GM15510 (cell line): ENCODE measurements around the gene DNPEP.

ENCODE experiments used
- POLR2A ChIP-seq: IDR thresholded peaks from 3 replicates; pipeline ENCODE4 v1.6.1; 2011; ENCODE audit warnings: borderline replicate concordance; ENCODE audit not compliant: insufficient read length; ENCODE audit errors: extremely low read depth

Gene DNPEP

DNA sequence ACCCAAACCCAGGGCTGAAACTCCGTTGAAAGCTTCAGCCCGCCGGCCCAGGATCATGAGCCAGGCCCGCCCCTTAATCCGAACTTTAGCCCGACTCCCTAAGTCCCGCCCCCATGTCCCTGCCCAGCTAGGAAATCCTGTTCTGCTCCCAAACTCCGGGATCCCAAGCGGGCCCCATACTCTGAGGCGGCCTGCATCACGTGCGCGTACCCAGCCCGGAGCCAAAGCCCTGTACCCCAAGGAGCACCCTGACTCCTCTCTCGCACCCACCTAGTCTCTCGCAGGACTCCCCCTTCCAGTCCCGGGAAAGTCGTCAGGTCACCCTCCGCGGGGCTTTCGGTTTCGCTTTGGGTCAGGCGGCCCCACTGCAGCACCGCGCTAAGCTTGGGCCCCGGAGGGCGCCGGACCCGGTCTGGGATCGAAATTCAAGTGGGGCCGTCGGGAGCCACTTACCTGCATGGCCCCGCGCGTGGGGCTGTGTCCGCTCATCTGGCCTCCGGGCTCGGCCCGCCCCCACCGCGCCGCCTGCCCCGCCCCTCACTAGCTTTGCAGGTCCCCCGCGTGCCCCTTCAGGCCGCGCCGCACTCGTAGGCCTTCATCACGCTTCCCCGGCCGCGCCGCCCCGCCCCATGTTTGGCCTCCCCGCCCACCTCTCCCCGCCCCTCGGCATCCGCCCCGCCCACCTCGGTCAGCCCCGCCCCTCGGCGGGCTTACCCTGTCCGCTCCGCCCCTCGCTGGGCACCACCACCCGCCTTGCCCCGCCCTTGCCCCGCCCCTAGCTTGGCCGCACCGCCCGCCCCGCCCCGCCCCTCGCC lies at the start of gene DNPEP:
DNPEP (minus strand) TSS at position 607 of the 815 bp plus-strand sequence; CDS start at position 489, 118 bp downstream.
- TF ChIP-seq POLR2A, result peak; percentile 50

DNA sequence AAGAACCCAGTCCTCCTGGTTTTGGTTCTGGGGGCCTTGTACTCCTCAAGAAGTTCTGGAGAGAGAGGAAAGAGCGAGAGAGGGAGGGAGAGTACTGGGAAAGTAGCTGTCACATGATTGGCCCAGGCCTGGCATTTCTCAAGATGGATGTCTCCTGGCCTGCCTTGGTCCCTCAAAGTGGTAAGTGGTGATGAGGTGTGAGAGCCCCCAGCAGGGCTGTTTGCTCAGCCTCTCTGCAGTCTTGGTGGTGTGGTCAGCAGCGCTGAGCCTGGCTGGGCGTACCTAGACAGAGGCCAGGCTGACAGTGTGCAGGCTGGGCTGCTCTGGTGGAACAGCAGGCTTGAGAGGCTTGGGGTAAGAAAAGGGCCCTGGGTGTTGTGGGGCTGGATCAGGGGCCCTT lies 49.4 kb upstream of the DNPEP start:
- no peak for TF ChIP-seq POLR2A

DNA sequence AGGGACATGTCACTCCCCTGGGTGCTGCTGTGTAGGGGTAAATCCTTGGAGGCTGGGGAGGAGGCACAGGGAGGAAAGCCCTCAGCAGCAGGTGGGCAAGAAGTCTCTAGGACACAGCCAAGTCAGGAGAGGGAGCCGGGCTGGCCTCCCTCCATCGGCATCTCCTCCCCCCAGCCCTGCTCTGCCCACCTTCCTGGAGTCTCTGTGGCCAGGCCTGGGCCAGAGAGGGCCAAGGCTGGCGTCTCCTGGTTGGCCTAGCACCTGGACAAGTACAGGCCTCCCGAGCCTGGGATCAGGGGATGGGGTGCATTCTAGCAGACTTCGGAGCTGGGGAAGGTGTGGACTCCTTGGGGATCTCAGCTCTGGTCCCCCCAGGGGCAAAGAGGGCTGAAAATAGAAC lies 48.8 kb upstream of the DNPEP start:
- no peak for TF ChIP-seq POLR2A

DNA sequence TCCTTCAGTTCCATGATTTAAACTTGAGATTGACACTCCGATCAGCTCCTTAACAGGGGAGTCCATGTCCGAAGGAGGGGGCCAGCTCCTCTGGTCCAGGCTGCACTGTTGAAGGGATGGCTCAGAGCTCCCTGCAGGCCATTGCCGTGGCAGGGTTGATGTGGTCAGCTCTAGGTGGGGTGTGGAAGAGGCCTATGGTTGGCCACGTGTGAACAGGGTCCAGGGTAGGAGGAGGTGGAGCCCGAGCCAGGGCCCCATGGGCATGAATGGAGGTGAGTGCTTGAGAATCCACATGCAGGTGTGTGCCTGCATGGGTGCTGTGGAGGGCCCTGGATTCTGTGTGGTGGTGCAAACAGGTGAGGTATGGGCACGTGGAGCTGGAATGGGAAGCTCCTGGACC lies 48.0 kb upstream of the DNPEP start:
- no peak for TF ChIP-seq POLR2A

DNA sequence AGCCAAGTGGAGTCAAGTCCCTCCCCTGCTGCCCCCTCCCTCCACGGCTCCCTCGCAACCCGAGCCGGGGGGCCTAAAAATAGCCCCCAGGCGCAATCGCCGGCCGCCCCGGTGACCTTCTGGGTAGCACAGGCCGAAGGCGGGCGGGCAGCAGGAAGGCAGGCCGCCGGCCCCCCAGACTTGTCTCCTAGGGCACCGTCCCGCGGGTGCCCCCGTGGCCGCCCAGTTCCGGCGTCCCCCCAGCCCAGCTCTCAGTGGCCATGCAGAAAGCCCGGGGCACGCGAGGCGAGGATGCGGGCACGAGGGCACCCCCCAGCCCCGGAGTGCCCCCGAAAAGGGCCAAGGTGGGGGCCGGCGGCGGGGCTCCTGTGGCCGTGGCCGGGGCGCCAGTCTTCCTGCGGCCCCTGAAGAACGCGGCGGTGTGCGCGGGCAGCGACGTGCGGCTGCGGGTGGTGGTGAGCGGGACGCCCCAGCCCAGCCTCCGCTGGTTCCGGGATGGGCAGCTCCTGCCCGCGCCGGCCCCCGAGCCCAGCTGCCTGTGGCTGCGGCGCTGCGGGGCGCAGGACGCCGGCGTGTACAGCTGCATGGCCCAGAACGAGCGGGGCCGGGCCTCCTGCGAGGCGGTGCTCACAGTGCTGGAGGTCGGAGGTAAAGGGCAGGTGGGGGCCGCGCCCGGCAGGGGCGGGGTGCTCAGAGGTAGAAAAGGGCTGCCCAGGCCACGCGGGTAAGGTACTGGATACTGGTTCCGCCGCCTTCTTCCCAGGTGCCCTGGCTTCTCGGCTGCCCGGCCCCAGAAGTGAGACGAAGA lies 47.2 kb upstream of the DNPEP start, which contains the start of gene SPEG:
SPEG (plus strand) TSS at position 126 of the 808 bp plus-strand sequence; CDS start at position 261, 135 bp downstream.
- no peak for TF ChIP-seq POLR2A

DNA sequence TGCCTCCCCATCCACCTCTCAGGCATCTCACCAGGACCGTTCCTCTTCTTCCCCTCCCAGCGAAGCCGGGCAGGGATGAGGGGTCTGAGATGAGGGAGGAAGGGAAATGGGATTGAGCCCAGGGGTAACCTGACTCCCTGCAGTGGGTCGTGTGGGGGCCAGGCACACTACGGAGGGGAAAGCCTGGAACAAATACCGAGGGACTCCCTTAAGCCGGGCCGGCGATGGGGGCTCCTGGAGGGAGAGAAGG lies 46.7 kb upstream of the DNPEP start:
- no peak for TF ChIP-seq POLR2A

DNA sequence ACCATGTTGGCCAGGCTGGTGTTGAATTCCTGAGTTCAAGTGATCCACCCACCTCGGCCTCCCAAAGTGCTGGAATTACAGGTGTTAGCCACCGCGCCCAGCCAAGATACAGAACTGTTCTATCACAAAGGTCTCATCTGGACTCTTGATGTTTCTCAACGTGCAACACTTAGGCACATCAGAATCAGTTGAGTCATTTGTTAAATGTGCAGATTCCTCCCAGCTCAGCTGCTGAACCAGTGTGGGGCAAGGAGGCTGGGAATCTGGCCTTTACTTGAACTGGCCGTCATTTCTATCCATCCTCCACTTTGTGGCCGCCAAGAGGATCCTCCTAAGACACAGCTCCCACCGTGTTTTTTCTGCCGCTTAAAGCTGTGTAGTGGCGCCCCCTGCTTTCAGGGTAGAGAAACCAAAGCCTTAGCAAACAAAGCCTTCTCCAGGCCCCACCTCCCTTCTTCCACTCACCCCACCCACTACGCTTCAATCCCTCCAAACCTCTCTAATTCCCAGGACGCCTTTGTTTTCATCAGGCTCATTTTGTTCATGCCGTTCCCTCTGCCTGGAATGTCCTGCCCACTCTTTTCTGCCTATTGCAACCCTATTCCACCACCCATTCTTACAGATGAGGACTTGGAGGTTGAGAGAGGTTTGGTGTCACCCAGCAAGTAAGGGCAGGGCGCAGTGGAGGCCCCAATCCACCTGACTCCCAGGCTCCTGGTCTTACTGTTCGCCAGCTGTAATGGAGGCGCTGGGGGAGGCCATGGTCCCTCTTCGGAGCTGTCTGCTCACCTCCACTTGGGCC lies 46.2 kb upstream of the DNPEP start:
- no peak for TF ChIP-seq POLR2A

DNA sequence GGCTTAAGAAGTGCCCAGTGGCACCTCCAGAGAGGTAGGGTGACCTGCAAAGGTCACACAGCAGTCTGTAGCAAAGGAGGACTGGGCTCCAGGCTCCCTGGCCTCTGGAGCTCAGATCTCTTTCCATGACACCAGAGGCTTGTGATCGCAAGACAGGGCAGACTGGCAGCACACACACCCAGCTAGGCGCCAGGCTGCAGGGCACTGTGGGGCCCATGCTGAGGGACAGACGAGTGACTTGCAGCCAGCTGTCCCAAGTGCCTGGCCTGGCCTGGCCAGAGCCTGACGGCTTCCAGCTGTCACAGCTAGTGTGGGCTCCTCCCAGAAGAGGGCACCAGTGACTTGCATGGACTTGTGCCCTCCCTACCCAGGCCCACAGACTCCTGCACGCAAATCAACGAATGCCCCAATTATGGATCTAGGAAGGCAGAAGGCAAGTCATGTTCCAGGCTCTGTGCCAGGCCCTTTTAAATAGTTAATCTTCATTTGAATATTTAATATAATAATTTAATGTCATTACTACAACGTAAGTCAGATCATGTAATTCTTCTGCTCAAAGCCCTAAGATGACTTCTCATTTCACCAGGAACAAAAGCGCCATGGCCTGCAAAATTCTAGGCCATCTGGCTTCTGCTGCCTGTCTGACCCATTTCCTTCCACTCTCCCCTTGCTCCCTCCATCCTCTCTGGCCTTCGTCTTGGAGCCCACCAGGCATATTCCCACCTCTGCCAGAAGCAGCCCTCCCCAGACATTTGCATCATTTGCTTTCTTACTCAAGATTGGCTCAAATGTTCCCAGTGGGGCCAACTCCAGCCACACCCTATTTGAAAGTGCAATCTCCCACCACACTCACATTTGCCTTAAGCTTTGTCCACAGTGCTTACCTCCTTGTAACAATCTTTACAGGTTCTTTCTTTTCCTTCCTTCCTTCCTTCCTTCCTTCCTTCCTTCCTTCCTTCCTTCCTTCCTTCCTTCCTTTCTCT lies 43.2 kb upstream of the DNPEP start:
- TF ChIP-seq POLR2A, result no peak

DNA sequence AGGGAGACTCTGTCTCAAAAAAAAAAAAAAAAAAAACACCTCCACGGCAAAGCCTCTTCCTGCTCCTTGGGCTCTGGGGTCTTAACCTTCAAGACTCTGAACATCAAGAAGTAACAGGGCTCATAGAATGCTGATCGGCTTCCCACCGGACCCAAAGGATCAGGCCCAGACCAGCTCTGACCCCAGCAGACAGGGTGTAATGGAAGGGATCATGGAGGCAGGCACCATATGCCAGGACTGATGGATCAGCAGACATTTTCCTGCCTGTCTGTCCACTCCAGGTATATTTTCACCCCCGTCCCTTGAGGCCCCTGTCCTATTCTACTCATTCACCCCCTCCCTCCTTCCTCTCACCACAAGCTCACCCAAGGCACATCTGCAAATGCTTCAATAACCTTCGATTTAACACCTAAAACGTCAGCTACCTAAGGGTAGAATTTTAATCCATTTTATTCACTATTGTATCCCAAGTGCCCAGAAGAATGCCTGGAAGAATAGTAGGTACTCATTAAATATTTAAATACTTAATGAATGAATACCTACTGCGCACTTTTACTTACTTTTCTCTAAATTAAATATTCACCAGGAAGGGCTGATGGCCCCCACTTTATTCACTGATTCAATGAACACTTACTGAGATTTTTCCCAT lies 42.4 kb upstream of the DNPEP start:
- TF ChIP-seq POLR2A, result no peak

DNA sequence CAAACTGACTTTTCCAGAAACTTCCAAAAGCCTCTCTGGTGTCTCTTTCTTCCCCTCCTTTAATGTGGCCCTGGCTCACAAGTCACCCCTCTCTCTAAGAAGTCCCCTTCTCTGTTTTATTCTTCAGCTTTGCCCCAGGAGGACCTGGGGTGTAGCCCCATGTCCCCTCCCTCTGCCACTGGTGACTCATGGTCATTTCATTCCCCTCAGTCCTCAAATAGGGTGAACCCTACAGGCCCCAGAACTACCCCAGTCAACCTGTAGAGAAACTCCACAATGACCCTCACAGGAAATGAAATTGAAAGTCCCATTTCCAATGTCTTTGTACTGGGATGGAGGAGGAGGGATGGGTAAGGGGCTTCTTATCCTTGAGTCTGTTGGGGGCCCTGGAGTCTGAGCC lies 40.8 kb upstream of the DNPEP start:
- no peak for TF ChIP-seq POLR2A

DNA sequence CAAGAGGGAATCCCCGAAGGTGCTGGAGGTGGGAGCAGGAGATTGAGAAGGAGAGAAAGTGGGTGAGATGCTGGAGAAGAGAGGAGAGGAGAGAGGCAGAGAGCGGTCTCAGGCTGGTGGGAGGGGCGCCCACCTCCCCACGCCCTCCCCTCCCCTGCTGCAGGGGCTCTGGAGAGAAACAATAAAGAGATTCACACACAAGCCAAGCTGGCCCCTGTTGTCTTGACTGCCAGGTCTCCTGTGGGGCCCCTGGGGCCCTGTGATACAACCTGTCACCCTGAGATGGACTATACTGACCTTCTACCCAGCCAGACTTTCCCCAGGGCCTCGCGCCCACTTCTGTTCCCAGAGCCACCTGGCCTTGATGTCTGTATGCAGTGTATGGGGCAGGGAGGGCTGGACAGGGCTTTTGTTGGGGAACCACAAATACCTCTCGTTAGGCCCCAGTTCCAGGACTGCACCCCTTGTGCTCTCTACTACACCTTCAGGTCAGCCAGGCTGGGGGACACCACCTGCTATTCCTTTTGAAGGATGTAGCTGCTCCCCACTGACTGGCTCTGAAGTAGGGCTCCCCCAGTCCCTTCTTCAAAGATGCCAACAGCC lies 38.9 kb upstream of the DNPEP start:
- TF ChIP-seq POLR2A, result no peak

DNA sequence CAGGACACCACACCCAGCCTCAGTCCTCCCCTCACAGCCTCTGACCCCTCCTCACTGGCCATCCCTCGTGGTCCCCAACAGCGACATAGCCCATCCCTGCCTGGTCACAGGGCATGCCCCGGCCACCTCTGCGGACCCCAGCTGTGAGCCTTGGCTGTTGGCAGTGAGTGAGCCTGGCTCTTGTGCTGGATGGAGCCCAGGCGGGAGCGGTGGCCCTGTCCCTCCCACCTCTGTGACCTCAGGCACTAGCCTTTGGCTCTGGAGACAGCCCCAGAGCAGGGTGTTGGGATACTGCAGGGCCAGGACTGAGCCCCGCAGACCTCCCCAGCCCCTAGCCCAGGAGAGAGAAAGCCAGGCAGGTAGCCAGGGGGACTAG lies 38.3 kb upstream of the DNPEP start:
- TF ChIP-seq POLR2A, result no peak
